Measurements from ENCODE around the gene LIPC. TPM values are rescaled to one million over a fixed set of nuclear protein-coding genes. Genes with fewer than 3 reads are reported as not detected.

Gene LIPC
- total and polyA plus RNA-seq, 9 donors: 0.13 to 2.1 (median 0.30) TPM

- no peak overlapping the region for H3K27ac ChIP-seq (ENCODE audit: low read length)
- DNase-seq: no peak
- H3K27me3 ChIP-seq (ENCODE audit: control insufficient read depth, insufficient read depth, low read length): no peaks in the 10 kb centered on the region
- H3K36me3 ChIP-seq (ENCODE audit: control insufficient read depth, insufficient read depth, low read length): no peaks in the 10 kb centered on the region
- 49% methylated on average over 4 of the region's 4 CpGs for WGBS (ENCODE audit: insufficient coverage)
- peaks cover 41% of the 10 kb centered on the region for H3K4me1 ChIP-seq (ENCODE audit: control insufficient read depth, insufficient read depth, low read length)
- H3K4me3 ChIP-seq (ENCODE audit: low read length): no peak overlapping the region
- H3K9me3 ChIP-seq (replicated peaks; ENCODE audit: control insufficient read depth, low read depth, low read length): no peaks in the 10 kb centered on the region
Observed at GRCh38 chr15:58462547-58462946, 30.8 kb downstream of the LIPC start.

- DNase-seq: no peak
- no peak overlapping the region for H3K27ac ChIP-seq (ENCODE audit: low read length)
- H3K27me3 ChIP-seq (ENCODE audit: control insufficient read depth, insufficient read depth, low read length): no peaks in the 10 kb centered on the region
- peaks cover 42% of the 10 kb centered on the region for H3K4me1 ChIP-seq (ENCODE audit: control insufficient read depth, insufficient read depth, low read length)
- H3K36me3 ChIP-seq (ENCODE audit: control insufficient read depth, insufficient read depth, low read length): no peaks in the 10 kb centered on the region
- no peak overlapping the region for H3K4me3 ChIP-seq (ENCODE audit: low read length)
- H3K9me3 ChIP-seq (replicated peaks; ENCODE audit: control insufficient read depth, low read depth, low read length): no peaks in the 10 kb centered on the region
- WGBS (ENCODE audit: insufficient coverage): 63% methylated on average over 8 of the region's 10 CpGs
Observed at GRCh38 chr15:58462973-58463663, 31.3 kb downstream of the LIPC start.

- Histone ChIP-seq H3K27ac (ENCODE audit: low read length) (no peak overlapping the region), H3K9me3 (replicated peaks; ENCODE audit: control insufficient read depth, low read depth, low read length) (no peaks in the 10 kb centered on the region), H3K36me3 (ENCODE audit: control insufficient read depth, insufficient read depth, low read length) (no peaks in the 10 kb centered on the region), H3K4me1 (ENCODE audit: control insufficient read depth, insufficient read depth, low read length) (peaks cover 35% of the 10 kb centered on the region), H3K27me3 (ENCODE audit: control insufficient read depth, insufficient read depth, low read length) (no peaks in the 10 kb centered on the region), H3K4me3 (ENCODE audit: low read length) (no peak overlapping the region)
- WGBS (ENCODE audit: insufficient coverage): 97% methylated on average over 4 of the region's 6 CpGs
- no peak for DNase-seq
Observed at GRCh38 chr15:58463815-58464650, 32.2 kb downstream of the LIPC start.

- H3K36me3 ChIP-seq (ENCODE audit: control insufficient read depth, insufficient read depth, low read length): no peaks in the 10 kb centered on the region
- H3K27ac ChIP-seq (ENCODE audit: low read length): no peak overlapping the region
- no peak for DNase-seq
- peaks cover 32% of the 10 kb centered on the region for H3K4me1 ChIP-seq (ENCODE audit: control insufficient read depth, insufficient read depth, low read length)
- no peaks in the 10 kb centered on the region for H3K27me3 ChIP-seq (ENCODE audit: control insufficient read depth, insufficient read depth, low read length)
- no peaks in the 10 kb centered on the region for H3K9me3 ChIP-seq (replicated peaks; ENCODE audit: control insufficient read depth, low read depth, low read length)
- H3K4me3 ChIP-seq (ENCODE audit: low read length): no peak overlapping the region
Observed at GRCh38 chr15:58465070-58465469, 33.3 kb downstream of the LIPC start.

- no peaks in the 10 kb centered on the region for H3K27me3 ChIP-seq (ENCODE audit: control insufficient read depth, insufficient read depth, low read length)
- H3K36me3 ChIP-seq (ENCODE audit: control insufficient read depth, insufficient read depth, low read length): no peaks in the 10 kb centered on the region
- no peak overlapping the region for H3K27ac ChIP-seq (ENCODE audit: low read length)
- H3K9me3 ChIP-seq (replicated peaks; ENCODE audit: control insufficient read depth, low read depth, low read length): no peaks in the 10 kb centered on the region
- H3K4me3 ChIP-seq (ENCODE audit: low read length): no peak overlapping the region
- no peak for DNase-seq
- WGBS (ENCODE audit: insufficient coverage): no CpG with 5 or more reads among the region's 7 CpGs
- peaks cover 23% of the 10 kb centered on the region for H3K4me1 ChIP-seq (ENCODE audit: control insufficient read depth, insufficient read depth, low read length)
Observed at GRCh38 chr15:58465866-58466517, 34.2 kb downstream of the LIPC start.

- Histone ChIP-seq H3K4me3 (ENCODE audit: low read length) (no peak overlapping the region), H3K4me1 (ENCODE audit: control insufficient read depth, insufficient read depth, low read length) (peaks cover 23% of the 10 kb centered on the region), H3K27me3 (ENCODE audit: control insufficient read depth, insufficient read depth, low read length) (no peaks in the 10 kb centered on the region), H3K9me3 (replicated peaks; ENCODE audit: control insufficient read depth, low read depth, low read length) (no peaks in the 10 kb centered on the region), H3K27ac (ENCODE audit: low read length) (no peak overlapping the region), H3K36me3 (ENCODE audit: control insufficient read depth, insufficient read depth, low read length) (no peaks in the 10 kb centered on the region)
- 100% methylated on average over 1 of the region's 2 CpGs for WGBS (ENCODE audit: insufficient coverage)
- DNase-seq: no peak
Observed at GRCh38 chr15:58466566-58466965, 34.8 kb downstream of the LIPC start.

GRCh38 chr15:58467121-58467721, 35.4 kb downstream of the LIPC start:
- WGBS (ENCODE audit: insufficient coverage): 41% methylated on average over 11 of the region's 15 CpGs
- no peaks in the 10 kb centered on the region for H3K36me3 ChIP-seq (ENCODE audit: control insufficient read depth, insufficient read depth, low read length)
- peaks cover 23% of the 10 kb centered on the region for H3K4me1 ChIP-seq (ENCODE audit: control insufficient read depth, insufficient read depth, low read length)
- DNase-seq: peak; percentile 70
- H3K27ac ChIP-seq (ENCODE audit: low read length): peak overlapping the region; percentile 0
- H3K9me3 ChIP-seq (replicated peaks; ENCODE audit: control insufficient read depth, low read depth, low read length): no peaks in the 10 kb centered on the region
- H3K4me3 ChIP-seq (ENCODE audit: low read length): no peak overlapping the region
- H3K27me3 ChIP-seq (ENCODE audit: control insufficient read depth, insufficient read depth, low read length): no peaks in the 10 kb centered on the region

- Histone ChIP-seq H3K27me3 (ENCODE audit: control insufficient read depth, insufficient read depth, low read length) (no peaks in the 10 kb centered on the region), H3K9me3 (replicated peaks; ENCODE audit: control insufficient read depth, low read depth, low read length) (no peaks in the 10 kb centered on the region), H3K4me3 (ENCODE audit: low read length) (no peak overlapping the region), H3K36me3 (ENCODE audit: control insufficient read depth, insufficient read depth, low read length) (no peaks in the 10 kb centered on the region), H3K27ac (ENCODE audit: low read length) (peak overlapping the region; percentile 0), H3K4me1 (ENCODE audit: control insufficient read depth, insufficient read depth, low read length) (peaks cover 25% of the 10 kb centered on the region)
- 67% methylated on average over 3 of the region's 9 CpGs for WGBS (ENCODE audit: insufficient coverage)
- DNase-seq: no peak
Observed at GRCh38 chr15:58467722-58468423, 36.1 kb downstream of the LIPC start.

DNA sequence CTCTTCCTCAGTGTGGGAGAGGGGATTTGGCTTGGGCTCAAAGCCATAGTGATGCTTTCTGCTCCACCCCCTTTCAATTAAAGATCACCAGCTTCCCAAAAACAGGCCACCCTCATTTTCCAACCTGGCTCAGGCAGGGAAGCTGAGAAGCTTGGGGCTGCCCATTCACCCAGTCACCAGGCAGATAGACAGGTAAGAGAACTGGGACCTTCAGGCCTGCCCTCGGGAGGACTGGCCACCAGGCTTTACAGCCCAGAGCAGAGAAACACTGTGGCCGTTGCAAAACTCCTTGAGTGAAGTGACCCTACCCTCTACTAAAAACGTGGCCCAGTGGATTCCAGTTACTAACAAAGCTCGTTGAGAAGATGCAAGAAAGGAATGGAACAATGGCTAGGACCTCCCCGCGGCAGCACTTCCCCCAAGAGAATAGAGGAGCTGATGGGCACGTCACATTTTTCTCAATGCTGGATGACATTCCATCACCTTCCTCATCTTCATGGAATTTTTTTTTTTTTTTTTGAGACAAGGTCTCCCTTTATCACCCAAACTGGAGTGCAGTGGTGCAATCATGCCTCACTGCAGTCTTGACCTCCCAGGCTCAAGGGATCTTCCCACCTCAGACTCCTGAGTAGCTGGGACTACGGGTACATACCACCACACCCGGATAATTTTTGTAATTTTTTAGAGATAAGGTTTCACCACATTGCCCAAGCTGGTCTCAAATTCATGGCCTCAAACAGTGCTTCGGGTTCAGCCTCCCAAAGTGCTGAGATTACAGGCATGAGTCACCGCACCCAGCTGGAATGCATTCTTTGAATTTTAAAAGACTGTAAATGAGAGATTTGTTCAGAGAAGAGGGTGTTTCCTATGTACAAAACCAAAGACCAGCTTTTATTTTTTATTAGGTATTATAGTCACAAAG, 37.9 kb downstream of the LIPC start:
- no peak overlapping the region for H3K4me3 ChIP-seq (ENCODE audit: low read length)
- WGBS (ENCODE audit: insufficient coverage): 76% methylated on average over 5 of the region's 11 CpGs

More for the DNA sequence above, 37.9 kb downstream of the LIPC start:
- peaks cover 34% of the 10 kb centered on the region for H3K4me1 ChIP-seq (ENCODE audit: control insufficient read depth, insufficient read depth, low read length)
- H3K9me3 ChIP-seq (replicated peaks; ENCODE audit: control insufficient read depth, low read depth, low read length): no peaks in the 10 kb centered on the region
- peak; percentile 48 for DNase-seq
- H3K27me3 ChIP-seq (ENCODE audit: control insufficient read depth, insufficient read depth, low read length): no peaks in the 10 kb centered on the region
- H3K27ac ChIP-seq (ENCODE audit: low read length): no peak overlapping the region
- no peaks in the 10 kb centered on the region for H3K36me3 ChIP-seq (ENCODE audit: control insufficient read depth, insufficient read depth, low read length)
